ENCODE measurements around the gene PIBF1.

DNA sequence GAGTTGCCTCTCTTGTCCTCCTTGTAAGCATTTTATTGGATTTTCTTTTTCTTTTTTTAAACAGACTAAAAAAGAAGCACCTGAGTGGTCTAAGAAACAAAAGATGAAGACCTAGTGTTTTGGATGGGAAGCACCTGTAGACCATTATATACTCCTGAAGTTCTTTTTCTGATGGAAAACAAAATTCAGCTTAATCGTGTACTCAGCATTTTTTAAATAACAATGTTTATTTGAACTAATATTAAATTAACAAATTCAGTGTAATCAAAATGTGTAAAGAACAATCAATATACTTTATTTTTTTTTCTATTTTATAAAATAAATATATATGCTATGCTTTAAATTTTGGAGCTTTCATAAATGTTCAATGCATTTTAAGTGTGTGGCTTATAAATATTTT is 233.9 kb downstream of the PIBF1 start:
- TF ChIP-seq, protein P1, sequence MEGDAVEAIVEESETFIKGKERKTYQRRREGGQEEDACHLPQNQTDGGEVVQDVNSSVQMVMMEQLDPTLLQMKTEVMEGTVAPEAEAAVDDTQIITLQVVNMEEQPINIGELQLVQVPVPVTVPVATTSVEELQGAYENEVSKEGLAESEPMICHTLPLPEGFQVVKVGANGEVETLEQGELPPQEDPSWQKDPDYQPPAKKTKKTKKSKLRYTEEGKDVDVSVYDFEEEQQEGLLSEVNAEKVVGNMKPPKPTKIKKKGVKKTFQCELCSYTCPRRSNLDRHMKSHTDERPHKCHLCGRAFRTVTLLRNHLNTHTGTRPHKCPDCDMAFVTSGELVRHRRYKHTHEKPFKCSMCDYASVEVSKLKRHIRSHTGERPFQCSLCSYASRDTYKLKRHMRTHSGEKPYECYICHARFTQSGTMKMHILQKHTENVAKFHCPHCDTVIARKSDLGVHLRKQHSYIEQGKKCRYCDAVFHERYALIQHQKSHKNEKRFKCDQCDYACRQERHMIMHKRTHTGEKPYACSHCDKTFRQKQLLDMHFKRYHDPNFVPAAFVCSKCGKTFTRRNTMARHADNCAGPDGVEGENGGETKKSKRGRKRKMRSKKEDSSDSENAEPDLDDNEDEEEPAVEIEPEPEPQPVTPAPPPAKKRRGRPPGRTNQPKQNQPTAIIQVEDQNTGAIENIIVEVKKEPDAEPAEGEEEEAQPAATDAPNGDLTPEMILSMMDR (IDR thresholded peaks at IDR 0.05), result no peak
- TF ChIP-seq POLR2AphosphoS5 (IDR thresholded peaks at IDR 0.05) (no peak), POLR2A (IDR thresholded peaks at IDR 0.05) (no peak), EP300 (IDR thresholded peaks at IDR 0.05) (no peak)
